HFF-Myc (cell line): Measurements from ENCODE around the gene CDH1.

Experiments
- DNase-seq: peaks from one replicate; pipeline ENCODE4 v3.0.0-alpha.2; 2011; ENCODE audit warnings: low read depth; ENCODE audit errors: extremely low read depth
- H3K4me3 ChIP-seq: replicated peaks from 2 replicates; pipeline ENCODE4 v1.5.1; 2011; ENCODE audit warnings: low read depth, mild to moderate bottlenecking, control low read depth, low read length
- CTCF ChIP-seq: IDR thresholded peaks from 2 replicates; pipeline ENCODE4 v1.5.1; 2012; ENCODE audit warnings: mild to moderate bottlenecking, low read depth, low read length, control low read depth; ENCODE audit errors: missing control alignments

CDH1 gene

GRCh38 chr16:68860978-68861892 lies 124.1 kb downstream of the CDH1 start:
- no peak overlapping the region for H3K4me3 ChIP-seq
- TF ChIP-seq CTCF: no peak
- no peak for DNase-seq

GRCh38 chr16:68866933-68867332 lies 129.8 kb downstream of the CDH1 start:
- no peak overlapping the region for H3K4me3 ChIP-seq
- TF ChIP-seq CTCF: no peak
- DNase-seq: no peak

GRCh38 chr16:68869492-68870088 lies 132.5 kb downstream of the CDH1 start:
- DNase-seq: no peak
- TF ChIP-seq CTCF: no peak
- H3K4me3 ChIP-seq: no peak overlapping the region

- TF ChIP-seq CTCF: no peak
- no peak for DNase-seq
- H3K4me3 ChIP-seq: no peak overlapping the region
Measured at GRCh38 chr16:68873635-68874471, 136.8 kb downstream of the CDH1 start.

- H3K4me3 ChIP-seq: no peak overlapping the region
- TF ChIP-seq CTCF: no peak
- no peak for DNase-seq
Measured at GRCh38 chr16:68875871-68876270, 138.8 kb downstream of the CDH1 start.

GRCh38 chr16:68883685-68884084 lies 146.6 kb downstream of the CDH1 start:
- H3K4me3 ChIP-seq: no peak overlapping the region
- no peak for DNase-seq
- TF ChIP-seq CTCF: no peak
